Stimulated activated CD8-positive, alpha-beta memory T cell treated with anti-CD3 and anti-CD28 coated beads, Interleukin-15, amount 100 ng/mL, for 1 hour (primary cell): ENCODE results near the gene INVS.
"Not testable (repeated sequence)": the region's sequence is repeated elsewhere in the genome, so short reads cannot be mapped to it uniquely, and the experiment has no call there.

Source experiments
- DNase-seq: peaks from one replicate; pipeline ENCODE4 v3.0.0-alpha.2; 2020; ENCODE audit warnings: low read depth

INVS gene

GRCh38 chr9:100196828-100197227 is 97.8 kb downstream of the INVS start:
- DNase-seq = no peak

- no peak for DNase-seq
Measured at GRCh38 chr9:100197553-100197952, 98.5 kb downstream of the INVS start.

GRCh38 chr9:100202806-100203205 is 103.8 kb downstream of the INVS start:
- no peak for DNase-seq

- DNase-seq = no peak
Measured at GRCh38 chr9:100204796-100205195, 105.8 kb downstream of the INVS start.

- DNase-seq = no peak
Measured at GRCh38 chr9:100206899-100207298, 107.9 kb downstream of the INVS start.

- DNase-seq = no peak
Measured at GRCh38 chr9:100208673-100209072, 109.6 kb downstream of the INVS start.

GRCh38 chr9:100211476-100211875 is 112.4 kb downstream of the INVS start:
- no peak for DNase-seq

GRCh38 chr9:100213730-100214477 is 114.9 kb downstream of the INVS start:
- no peak for DNase-seq

- DNase-seq = peak; percentile 37
Measured at GRCh38 chr9:100216178-100216787, 117.2 kb downstream of the INVS start.

GRCh38 chr9:100217536-100217935 is 118.5 kb downstream of the INVS start:
- no peak for DNase-seq

GRCh38 chr9:100219347-100219746 is 120.3 kb downstream of the INVS start:
- no peak for DNase-seq

- DNase-seq = no peak
Measured at GRCh38 chr9:100220936-100221335, 121.9 kb downstream of the INVS start.

GRCh38 chr9:100221538-100221937 is 122.5 kb downstream of the INVS start:
- no peak for DNase-seq

GRCh38 chr9:100222674-100223073 is 123.6 kb downstream of the INVS start:
- no peak for DNase-seq

GRCh38 chr9:100227636-100228035 is 128.6 kb downstream of the INVS start:
- no peak for DNase-seq

GRCh38 chr9:100228352-100228869 is 129.4 kb downstream of the INVS start:
- DNase-seq = no peak

- DNase-seq = no peak
Measured at GRCh38 chr9:100229136-100229535, 130.1 kb downstream of the INVS start.

- DNase-seq = no peak
Measured at GRCh38 chr9:100229561-100229960, 130.5 kb downstream of the INVS start.

- DNase-seq = not testable (repeated sequence)
Measured at GRCh38 chr9:100236986-100237385, 137.9 kb downstream of the INVS start.

GRCh38 chr9:100240512-100240911 is 141.5 kb downstream of the INVS start:
- no peak for DNase-seq

GRCh38 chr9:100267211-100267610 is 168.2 kb downstream of the INVS start:
- DNase-seq = no peak

- DNase-seq = no peak
Measured at GRCh38 chr9:100268271-100268670, 169.2 kb downstream of the INVS start.

- no peak for DNase-seq
Measured at GRCh38 chr9:100269656-100270055, 170.6 kb downstream of the INVS start.
